HUES48 (cell line): ENCODE data around the gene OSBPL5.

ENCODE experiments used
- H3K27ac ChIP-seq: one replicate; pipeline ENCODE4 v1.7.0; 2013; ENCODE audit warnings: low read depth, low read length, inconsistent platforms
- H3K27me3 ChIP-seq: 2 replicates; pipeline ENCODE4 v1.6.1; 2013; ENCODE audit warnings: mild to moderate bottlenecking, low read length; ENCODE audit not compliant: control insufficient read depth, insufficient read depth
- H3K36me3 ChIP-seq: 2 replicates; pipeline ENCODE4 v1.6.1; 2013; ENCODE audit warnings: low read length; ENCODE audit not compliant: control insufficient read depth, insufficient read depth
- H3K4me1 ChIP-seq: 2 replicates; pipeline ENCODE4 v1.6.1; 2013; ENCODE audit warnings: mild to moderate bottlenecking, low read length; ENCODE audit not compliant: control insufficient read depth, insufficient read depth
- H3K4me3 ChIP-seq: 2 replicates; pipeline ENCODE4 v1.5.1; 2013; ENCODE audit warnings: mild to moderate bottlenecking, low read depth, low read length
- H3K9ac ChIP-seq: 2 replicates; pipeline ENCODE4 v1.6.1; 2013; ENCODE audit warnings: mild to moderate bottlenecking, low read depth, low read length, moderate library complexity
- H3K9me3 ChIP-seq: 2 replicates; pipeline ENCODE4 v1.6.1; 2013; ENCODE audit warnings: low read length; ENCODE audit not compliant: control insufficient read depth, insufficient read depth

Gene OSBPL5, protein sequence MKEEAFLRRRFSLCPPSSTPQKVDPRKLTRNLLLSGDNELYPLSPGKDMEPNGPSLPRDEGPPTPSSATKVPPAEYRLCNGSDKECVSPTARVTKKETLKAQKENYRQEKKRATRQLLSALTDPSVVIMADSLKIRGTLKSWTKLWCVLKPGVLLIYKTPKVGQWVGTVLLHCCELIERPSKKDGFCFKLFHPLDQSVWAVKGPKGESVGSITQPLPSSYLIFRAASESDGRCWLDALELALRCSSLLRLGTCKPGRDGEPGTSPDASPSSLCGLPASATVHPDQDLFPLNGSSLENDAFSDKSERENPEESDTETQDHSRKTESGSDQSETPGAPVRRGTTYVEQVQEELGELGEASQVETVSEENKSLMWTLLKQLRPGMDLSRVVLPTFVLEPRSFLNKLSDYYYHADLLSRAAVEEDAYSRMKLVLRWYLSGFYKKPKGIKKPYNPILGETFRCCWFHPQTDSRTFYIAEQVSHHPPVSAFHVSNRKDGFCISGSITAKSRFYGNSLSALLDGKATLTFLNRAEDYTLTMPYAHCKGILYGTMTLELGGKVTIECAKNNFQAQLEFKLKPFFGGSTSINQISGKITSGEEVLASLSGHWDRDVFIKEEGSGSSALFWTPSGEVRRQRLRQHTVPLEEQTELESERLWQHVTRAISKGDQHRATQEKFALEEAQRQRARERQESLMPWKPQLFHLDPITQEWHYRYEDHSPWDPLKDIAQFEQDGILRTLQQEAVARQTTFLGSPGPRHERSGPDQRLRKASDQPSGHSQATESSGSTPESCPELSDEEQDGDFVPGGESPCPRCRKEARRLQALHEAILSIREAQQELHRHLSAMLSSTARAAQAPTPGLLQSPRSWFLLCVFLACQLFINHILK

DNA sequence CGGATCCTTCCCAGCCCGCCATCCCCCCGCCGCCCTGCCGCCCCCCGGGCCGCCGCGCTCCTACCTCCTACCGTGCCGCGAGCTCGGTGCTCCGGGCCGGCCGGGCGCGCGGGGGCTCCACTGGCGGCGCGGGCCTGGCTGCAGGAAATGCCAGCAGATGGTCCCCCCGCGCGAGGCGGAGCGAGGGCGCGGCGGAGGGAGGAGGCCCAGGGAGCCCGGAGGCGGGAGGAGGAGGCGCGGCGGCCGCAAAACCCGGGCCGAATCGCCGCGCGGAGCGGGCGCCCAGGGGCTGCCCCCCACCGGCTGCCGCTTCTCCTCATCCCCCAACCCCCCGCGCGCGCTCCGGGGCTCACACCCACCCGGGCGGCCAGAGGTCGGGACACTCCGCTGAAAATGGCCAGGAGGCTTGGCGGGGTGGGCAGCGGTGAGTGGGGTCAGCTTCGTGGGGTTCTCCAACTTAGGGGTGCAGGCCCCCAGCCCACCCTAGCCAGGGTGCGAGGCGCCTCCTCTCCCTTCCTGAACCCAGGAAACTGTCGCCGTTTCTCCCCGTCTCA lies at the start of gene OSBPL5:
Gene OSBPL5, minus strand, starts transcription at position 159 of the 554 bp plus-strand sequence. CDS start 36,162 bp downstream, outside the sequence.
- Histone ChIP-seq H3K36me3 (no peaks in the 10 kb centered on the region), H3K27me3 (peaks cover 53% of the 10 kb centered on the region), H3K4me3 (peak within 1 kb of the TSS; percentile 49), H3K27ac (no peak within 1 kb of the TSS), H3K9ac (no peak within 1 kb of the TSS), H3K4me1 (peaks cover 25% of the 10 kb centered on the region), H3K9me3 (no peaks in the 10 kb centered on the region)

DNA sequence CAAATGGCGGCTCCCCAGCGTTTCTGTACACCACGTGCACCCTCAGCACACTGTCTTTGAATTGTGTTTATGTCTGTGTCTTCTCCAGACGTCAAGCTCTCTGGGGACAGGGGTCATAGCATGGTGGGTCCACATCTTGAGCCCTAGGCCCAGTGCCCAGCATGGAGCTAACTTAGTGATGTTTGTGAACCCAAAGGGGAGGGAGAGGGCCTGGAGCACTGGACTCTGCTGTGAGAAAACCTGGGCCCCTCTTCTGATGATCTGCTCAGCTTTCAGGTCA lies 49.2 kb upstream of the OSBPL5 start:
- Histone ChIP-seq H3K9ac (no peak overlapping the region), H3K36me3 (no peaks in the 10 kb centered on the region), H3K27me3 (no peaks in the 10 kb centered on the region; the same call in 1 of the 2 replicates), H3K4me1 (no peaks in the 10 kb centered on the region), H3K4me3 (no peak overlapping the region), H3K27ac (no peak overlapping the region), H3K9me3 (no peaks in the 10 kb centered on the region)

DNA sequence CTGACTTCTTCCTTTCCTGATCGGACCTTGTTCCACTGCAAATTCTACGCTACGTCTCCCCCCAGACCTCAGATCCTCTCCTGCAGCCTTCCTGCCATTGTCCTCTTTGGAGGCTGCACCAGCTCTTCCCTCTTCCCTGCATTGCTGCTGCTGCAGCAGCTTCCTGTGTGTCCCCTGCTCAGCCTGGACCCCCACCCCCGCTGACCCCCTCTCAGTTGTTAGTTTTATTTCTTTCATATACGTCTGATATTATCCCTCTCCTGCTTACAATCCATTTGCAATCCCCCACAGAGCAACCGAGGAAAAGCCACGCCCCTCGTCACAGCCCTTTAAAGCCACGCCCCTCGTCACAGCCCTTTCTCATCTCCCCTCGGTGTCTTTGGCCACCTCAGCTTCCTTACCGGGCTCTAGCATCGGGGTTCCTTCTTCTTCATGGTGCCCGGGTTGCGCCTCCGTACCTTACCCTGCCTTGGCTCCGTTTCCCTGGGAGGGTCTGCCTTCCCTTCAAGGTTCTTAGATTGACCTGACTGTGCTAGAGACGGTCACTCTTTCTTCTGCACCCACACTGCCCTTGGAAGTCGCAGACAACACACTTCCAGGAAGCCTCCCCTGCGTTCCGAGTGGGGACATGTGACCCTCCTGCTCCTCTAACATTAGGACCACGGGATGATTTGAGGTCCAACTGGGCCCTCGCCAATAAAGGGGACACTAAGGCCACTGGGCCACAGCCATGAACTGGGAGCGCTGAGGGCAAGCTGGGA lies 48.7 kb upstream of the OSBPL5 start:
- Histone ChIP-seq H3K4me3 (no peak overlapping the region), H3K36me3 (no peaks in the 10 kb centered on the region), H3K4me1 (no peaks in the 10 kb centered on the region), H3K9me3 (no peaks in the 10 kb centered on the region), H3K27me3 (no peaks in the 10 kb centered on the region; the same call in 1 of the 2 replicates), H3K27ac (no peak overlapping the region), H3K9ac (no peak overlapping the region)

DNA sequence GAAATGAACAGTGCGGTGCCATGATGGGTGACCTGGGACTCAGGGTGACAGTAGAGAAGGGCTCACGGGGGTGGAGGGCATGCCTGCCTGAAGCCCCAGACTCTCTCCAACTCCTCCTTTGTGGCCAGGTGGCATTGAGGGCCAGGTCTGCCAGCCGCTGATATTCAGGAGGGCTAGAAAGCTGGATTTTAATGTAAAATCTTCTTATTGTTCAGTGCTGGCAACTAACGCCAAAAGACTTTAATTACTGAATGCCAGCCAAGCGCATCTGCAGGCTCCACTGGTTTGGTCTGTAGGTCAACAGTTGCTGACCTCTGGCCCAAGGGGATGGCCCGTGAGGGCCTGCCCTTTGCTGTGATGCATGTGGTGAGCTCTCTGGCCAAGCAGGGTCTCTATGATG lies 43.2 kb upstream of the OSBPL5 start:
- Histone ChIP-seq H3K4me1 (no peaks in the 10 kb centered on the region), H3K36me3 (no peaks in the 10 kb centered on the region), H3K27ac (no peak overlapping the region)

DNA sequence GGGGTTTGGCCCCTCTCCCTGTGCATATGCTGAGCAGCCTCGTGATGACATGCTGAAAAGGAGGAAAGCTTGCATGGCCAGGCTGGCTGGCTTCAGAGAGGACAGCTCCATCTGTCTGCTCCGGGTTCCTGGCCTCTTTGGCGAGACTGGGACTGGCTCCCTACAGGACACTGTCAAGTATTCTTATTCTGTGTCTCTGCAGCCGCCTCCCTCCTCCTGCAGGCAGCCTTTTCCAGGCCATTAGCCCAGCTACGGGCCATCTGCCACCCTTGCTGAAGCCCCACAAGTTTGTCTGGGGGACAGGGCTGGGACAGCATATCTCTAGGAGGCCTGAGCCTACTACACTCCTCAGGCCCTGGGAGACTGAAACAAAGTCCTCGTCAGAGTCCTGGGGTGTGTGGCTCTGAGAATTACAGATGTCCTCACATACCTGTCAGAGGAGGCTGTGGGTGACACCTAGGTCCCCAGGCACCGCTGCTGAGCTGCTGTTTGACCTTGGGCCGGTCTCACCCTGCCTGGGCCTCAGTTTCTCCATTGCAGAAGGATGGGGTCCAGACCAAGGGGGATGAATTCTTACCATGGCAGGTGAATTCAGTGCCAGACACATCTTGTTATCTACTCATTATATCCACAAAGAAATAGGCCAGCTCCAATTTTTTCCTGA lies 42.5 kb upstream of the OSBPL5 start:
- Histone ChIP-seq H3K27ac (no peak overlapping the region), H3K4me3 (no peak overlapping the region), H3K4me1 (peaks cover 3% of the 10 kb centered on the region; the same call in 1 of the 2 replicates), H3K9ac (no peak overlapping the region), H3K36me3 (no peaks in the 10 kb centered on the region), H3K27me3 (peaks cover 32% of the 10 kb centered on the region), H3K9me3 (no peaks in the 10 kb centered on the region)

More for the DNA sequence above, 43.2 kb upstream of the OSBPL5 start:
- H3K4me3 ChIP-seq: no peak overlapping the region
- no peak overlapping the region for H3K9ac ChIP-seq
- no peaks in the 10 kb centered on the region for H3K9me3 ChIP-seq
- peaks cover 26% of the 10 kb centered on the region for H3K27me3 ChIP-seq

DNA sequence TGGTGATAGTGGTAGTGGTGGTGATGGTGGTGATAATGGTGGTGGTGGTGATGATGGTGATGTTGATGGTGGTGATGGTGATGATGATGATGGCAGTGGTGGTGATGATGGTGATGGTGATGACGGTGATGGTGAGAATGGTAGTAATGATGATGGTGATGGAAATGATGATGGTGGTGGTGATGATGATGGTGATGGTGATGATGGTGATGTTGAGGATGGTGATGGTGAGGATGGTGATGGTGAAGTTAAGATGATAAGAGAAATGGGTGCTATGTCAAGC lies 41.8 kb upstream of the OSBPL5 start:
- Histone ChIP-seq H3K27me3 (peaks cover 40% of the 10 kb centered on the region), H3K9me3 (no peaks in the 10 kb centered on the region), H3K4me3 (no peak overlapping the region), H3K27ac (no peak overlapping the region), H3K36me3 (no peaks in the 10 kb centered on the region), H3K4me1 (peaks cover 4% of the 10 kb centered on the region; the same call in 1 of the 2 replicates), H3K9ac (no peak overlapping the region)

DNA sequence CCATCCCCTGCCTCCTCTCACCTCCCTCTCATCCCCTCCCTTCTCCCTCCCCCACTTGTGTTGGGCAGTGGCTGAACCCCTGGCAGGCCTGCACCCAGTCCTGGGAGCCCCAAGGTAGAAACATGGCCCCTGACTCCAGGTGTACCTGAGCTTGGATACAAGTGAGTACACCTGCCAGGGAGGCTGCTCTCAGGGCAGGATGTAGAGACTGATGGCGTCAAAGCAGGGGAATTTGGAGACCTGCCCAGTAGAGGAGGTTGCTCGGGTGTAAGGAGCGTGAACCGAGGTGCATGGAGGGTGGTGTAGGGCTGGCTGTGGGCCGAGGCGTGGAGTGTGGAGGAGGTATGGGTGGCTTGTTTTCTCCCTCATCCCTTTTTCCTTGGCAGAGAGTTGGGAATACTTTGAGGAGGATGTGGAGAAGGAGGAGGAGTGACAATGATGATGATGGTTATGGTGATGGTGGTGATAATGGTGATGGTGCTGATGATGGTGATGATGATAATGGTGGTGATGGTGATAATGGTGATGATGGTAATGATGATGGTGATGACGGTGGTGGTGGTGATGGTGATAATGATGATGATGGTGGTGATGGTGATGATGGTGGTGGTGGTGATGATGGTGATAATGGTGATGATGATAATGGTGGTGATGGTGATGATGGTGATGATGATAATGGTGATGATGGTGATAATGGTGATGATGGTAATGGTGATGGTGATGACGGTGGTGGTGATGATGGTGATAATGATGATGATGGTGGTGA lies 41.2 kb upstream of the OSBPL5 start:
- H3K27ac ChIP-seq: no peak overlapping the region
- no peaks in the 10 kb centered on the region for H3K9me3 ChIP-seq
- no peak overlapping the region for H3K9ac ChIP-seq
- H3K4me1 ChIP-seq: peaks cover 4% of the 10 kb centered on the region; the same call in 1 of the 2 replicates
- H3K4me3 ChIP-seq: no peak overlapping the region
- no peaks in the 10 kb centered on the region for H3K36me3 ChIP-seq
- peaks cover 45% of the 10 kb centered on the region for H3K27me3 ChIP-seq

DNA sequence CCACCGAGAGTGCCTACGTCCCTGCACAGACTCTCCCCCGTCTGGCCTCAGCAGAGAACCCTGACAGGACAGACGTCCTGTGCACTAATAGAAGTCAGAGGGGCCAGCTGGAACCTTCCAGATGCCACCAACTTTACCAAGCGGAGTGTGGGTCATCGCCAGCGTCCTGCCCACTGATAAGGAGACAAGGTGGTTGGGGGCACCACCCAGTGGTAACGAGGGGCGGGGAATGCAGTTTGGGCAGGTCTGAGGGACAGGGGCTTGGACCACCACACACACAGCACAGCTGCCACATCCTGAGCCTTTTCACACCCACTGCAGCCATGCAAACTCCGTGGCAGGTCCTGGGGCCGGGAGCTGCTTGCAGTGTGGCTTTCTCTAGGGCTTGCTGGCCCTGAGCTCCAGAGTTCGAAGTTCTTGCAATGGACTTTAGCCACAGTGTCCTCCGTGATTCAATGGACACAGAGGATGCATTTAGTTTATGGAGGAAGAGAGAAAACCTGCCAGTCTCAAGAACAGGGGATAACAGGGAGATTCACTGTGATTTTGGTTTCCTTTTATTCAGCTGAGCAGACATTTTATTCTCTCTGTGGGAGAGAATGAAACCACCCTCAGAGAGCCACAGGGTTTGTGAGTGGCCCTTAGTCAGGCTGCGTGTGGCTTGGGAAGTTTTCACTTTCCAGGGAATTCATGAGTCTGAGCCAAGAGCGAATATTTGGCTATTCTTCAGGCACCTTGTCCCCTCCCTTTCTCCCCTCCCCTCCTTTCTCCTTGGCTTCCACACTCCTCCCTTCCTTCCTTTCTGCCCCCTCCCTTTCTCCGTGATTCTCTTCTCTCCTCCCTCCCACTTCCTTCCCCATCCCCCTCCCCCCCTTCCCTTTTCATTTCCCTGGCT lies 40.4 kb upstream of the OSBPL5 start:
- Histone ChIP-seq H3K36me3 (no peaks in the 10 kb centered on the region), H3K9ac (no peak overlapping the region), H3K27ac (no peak overlapping the region), H3K4me1 (peaks cover 4% of the 10 kb centered on the region; the same call in 1 of the 2 replicates), H3K27me3 (peaks cover 47% of the 10 kb centered on the region), H3K9me3 (no peaks in the 10 kb centered on the region), H3K4me3 (no peak overlapping the region)

DNA sequence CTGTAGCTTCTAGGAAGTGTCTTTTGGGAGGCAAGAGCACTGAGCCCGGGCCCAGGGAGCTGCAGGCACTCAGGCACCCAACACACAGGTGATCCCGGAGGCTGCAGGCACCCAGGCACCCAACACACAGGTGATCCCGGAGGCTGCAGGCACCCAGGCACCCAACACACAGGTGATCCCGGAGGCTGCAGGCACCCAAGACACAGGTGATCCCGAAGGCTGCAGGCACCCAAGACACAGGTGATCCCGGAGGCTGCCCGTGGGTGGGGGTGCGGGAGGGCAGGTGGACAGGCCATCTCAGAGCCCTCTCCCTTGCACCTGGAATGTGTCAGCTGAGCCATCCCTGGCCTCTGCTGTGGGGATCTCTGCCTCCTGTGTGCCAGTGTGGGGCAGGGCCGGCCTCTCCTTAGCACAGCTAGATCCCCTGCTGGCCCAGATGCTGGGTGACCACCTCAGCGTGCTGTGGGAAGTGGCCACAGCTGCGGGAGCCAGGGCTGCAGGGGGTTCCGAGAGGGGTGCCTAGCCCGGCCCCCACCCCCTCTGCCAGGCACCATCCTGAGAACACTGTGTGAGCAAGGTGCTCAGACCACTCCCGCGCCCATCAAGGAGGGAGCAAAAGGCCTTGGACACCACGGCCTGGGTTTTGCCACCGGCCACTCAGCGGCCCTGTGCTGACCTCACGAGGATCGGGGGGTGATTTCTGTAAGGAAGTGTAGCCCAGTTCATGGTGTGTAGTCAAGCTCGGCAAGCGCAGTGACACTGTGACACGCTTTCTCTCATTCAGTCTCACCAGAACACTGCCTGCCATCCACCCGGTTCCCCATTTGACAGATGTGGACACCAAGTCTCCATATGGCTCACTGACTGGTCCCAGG lies 39.3 kb upstream of the OSBPL5 start:
- H3K4me1 ChIP-seq: peaks cover 4% of the 10 kb centered on the region; the same call in 1 of the 2 replicates
- H3K9me3 ChIP-seq: no peaks in the 10 kb centered on the region
- H3K9ac ChIP-seq: no peak overlapping the region
- H3K27me3 ChIP-seq: peaks cover 47% of the 10 kb centered on the region
- H3K4me3 ChIP-seq: no peak overlapping the region
- H3K27ac ChIP-seq: no peak overlapping the region
- H3K36me3 ChIP-seq: no peaks in the 10 kb centered on the region
